Measurements from ENCODE around the gene VEGFA.

Gene VEGFA

GRCh38 chr6:43747784-43748183 is 22.2 kb upstream of the VEGFA start:
- no peak for DNase-seq (ENCODE audit: low read depth in 1 of 2, low spot score in 1 of 2)
- Histone ChIP-seq H3K4me3 (replicated peaks; ENCODE audit: insufficient read depth, low read length) (no peak overlapping the region), H3K27ac (replicated peaks) (no peak overlapping the region), H3K27me3 (ENCODE audit: insufficient read depth, poor library complexity, severe bottlenecking) (no peaks in the 10 kb centered on the region)
- TF ChIP-seq GABPA (IDR thresholded peaks at IDR 0.05; ENCODE audit: low read depth) = no peak

- TF ChIP-seq POLR2AphosphoS5 (IDR thresholded peaks at IDR 0.05; ENCODE audit: low read depth) (no peak), SPI1 (IDR thresholded peaks at IDR 0.05; ENCODE audit: borderline replicate concordance, low read depth) (no peak), GABPA (IDR thresholded peaks at IDR 0.05; ENCODE audit: low read depth) (no peak), CTCF (IDR thresholded peaks at IDR 0.05; ENCODE audit: insufficient read depth, low read length) (no peak)
- Histone ChIP-seq H3K27ac (replicated peaks) (no peak overlapping the region), H3K27me3 (ENCODE audit: insufficient read depth, poor library complexity, severe bottlenecking) (no peaks in the 10 kb centered on the region), H3K4me3 (replicated peaks; ENCODE audit: insufficient read depth, low read length) (no peak overlapping the region)
- no peak for DNase-seq (ENCODE audit: low read depth in 1 of 2, low spot score in 1 of 2)
Measured at GRCh38 chr6:43748765-43749164, 21.2 kb upstream of the VEGFA start.

GRCh38 chr6:43749461-43749860 is 20.6 kb upstream of the VEGFA start:
- DNase-seq (ENCODE audit: low read depth in 1 of 2, low spot score in 1 of 2) = no peak
- no peak for TF ChIP-seq GABPA (IDR thresholded peaks at IDR 0.05; ENCODE audit: low read depth)
- H3K27ac ChIP-seq (replicated peaks) = no peak overlapping the region

GRCh38 chr6:43750622-43751021 is 19.4 kb upstream of the VEGFA start:
- H3K4me3 ChIP-seq (replicated peaks; ENCODE audit: insufficient read depth, low read length) = no peak overlapping the region
- TF ChIP-seq GABPA (IDR thresholded peaks at IDR 0.05; ENCODE audit: low read depth) (no peak), POLR2AphosphoS5 (IDR thresholded peaks at IDR 0.05; ENCODE audit: low read depth) (no peak), REST (IDR thresholded peaks at IDR 0.05; ENCODE audit: insufficient replicate concordance, low read depth) (no peak), SPI1 (IDR thresholded peaks at IDR 0.05; ENCODE audit: borderline replicate concordance, low read depth) (no peak), CTCF (IDR thresholded peaks at IDR 0.05; ENCODE audit: insufficient read depth, low read length) (no peak)
- H3K27ac ChIP-seq (replicated peaks) = no peak overlapping the region
- no peak for DNase-seq (ENCODE audit: low read depth in 1 of 2, low spot score in 1 of 2)
- no peaks in the 10 kb centered on the region for H3K27me3 ChIP-seq (ENCODE audit: insufficient read depth, poor library complexity, severe bottlenecking)

More at GRCh38 chr6:43749461-43749860, 20.6 kb upstream of the VEGFA start:
- Histone ChIP-seq H3K4me3 (replicated peaks; ENCODE audit: insufficient read depth, low read length) (no peak overlapping the region), H3K27me3 (ENCODE audit: insufficient read depth, poor library complexity, severe bottlenecking) (no peaks in the 10 kb centered on the region)

- H3K4me3 ChIP-seq (replicated peaks; ENCODE audit: insufficient read depth, low read length) = no peak overlapping the region
- DNase-seq (ENCODE audit: low read depth in 1 of 2, low spot score in 1 of 2) = no peak
- no peaks in the 10 kb centered on the region for H3K27me3 ChIP-seq (ENCODE audit: insufficient read depth, poor library complexity, severe bottlenecking)
- H3K27ac ChIP-seq (replicated peaks) = no peak overlapping the region
- TF ChIP-seq SPI1 (IDR thresholded peaks at IDR 0.05; ENCODE audit: borderline replicate concordance, low read depth) (no peak), POLR2AphosphoS5 (IDR thresholded peaks at IDR 0.05; ENCODE audit: low read depth) (no peak), CTCF (IDR thresholded peaks at IDR 0.05; ENCODE audit: insufficient read depth, low read length) (no peak), GABPA (IDR thresholded peaks at IDR 0.05; ENCODE audit: low read depth) (no peak), REST (IDR thresholded peaks at IDR 0.05; ENCODE audit: insufficient replicate concordance, low read depth) (no peak)
Measured at GRCh38 chr6:43753570-43754183, 16.3 kb upstream of the VEGFA start.

Data from HL-60 (cell line).